Activated CD8-positive, alpha-beta memory T cell treated with anti-CD3 and anti-CD28 coated beads, Interleukin-2, amount 50 U/mL, for 4 hours (primary cell): ENCODE results near the gene UROC1.

Source experiments
- DNase-seq: peaks from one replicate; pipeline ENCODE4 v3.0.0-alpha.2; 2020

UROC1 gene

GRCh38 chr3:126515066-126515706 is 2.4 kb downstream of the UROC1 start:
- DNase-seq: no peak

DNA sequence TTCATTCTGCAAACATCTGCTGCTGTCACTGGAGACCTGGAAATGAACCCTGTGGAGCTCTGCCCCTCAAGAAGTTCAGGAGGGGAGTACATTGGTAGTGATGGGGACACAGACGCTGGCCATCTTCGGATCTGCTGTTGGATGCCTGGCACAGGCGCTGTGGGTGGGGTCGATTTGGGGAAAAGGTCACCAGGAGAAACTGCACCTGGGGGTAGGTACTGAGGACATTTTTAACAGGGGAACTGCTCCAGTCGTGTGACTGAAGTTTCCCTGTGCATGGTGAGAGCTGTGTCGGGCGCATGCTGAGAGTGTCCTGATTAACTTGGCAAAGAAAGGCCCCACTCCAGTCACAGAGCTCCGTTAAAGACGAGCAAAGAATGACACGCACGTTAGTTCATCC is 3.4 kb downstream of the UROC1 start:
- DNase-seq: no peak

DNA sequence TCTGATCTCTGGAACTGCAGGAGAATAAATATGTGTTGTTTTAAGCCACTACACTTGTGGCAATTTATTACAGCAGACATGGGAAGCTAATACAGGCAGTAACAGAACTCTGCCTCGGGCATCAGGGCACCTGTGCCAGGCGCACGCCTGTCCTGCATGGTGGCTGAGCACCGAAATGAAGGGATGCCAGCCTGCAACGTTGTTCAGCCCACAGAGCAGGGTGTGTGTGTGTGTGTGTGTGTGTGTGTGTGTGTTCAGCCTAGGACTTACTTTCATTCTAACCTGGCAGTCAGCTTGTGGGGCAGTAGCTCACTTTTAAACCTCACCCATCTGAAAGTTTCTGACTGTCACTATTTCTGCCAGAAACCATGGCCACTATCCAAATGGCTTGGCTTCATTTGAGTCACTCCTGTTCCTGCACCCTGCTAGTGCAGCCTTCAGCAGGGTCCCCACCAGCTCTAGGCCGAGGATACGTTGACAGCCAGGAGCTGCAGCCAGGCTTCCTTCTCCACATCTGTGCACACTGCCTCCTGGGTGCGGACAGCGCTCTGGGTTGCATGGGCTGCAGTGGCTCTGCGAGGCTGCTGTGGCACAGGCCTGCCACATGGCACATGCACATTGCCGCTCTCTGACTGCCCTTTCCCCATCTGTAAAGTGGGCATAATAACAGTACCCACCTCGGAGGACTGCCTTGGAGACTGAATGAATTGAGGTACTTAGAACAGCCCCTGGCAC is 4.5 kb downstream of the UROC1 start:
- DNase-seq: no peak

- DNase-seq: no peak
Observed at GRCh38 chr3:126512026-126512425, 5.5 kb downstream of the UROC1 start.

DNA sequence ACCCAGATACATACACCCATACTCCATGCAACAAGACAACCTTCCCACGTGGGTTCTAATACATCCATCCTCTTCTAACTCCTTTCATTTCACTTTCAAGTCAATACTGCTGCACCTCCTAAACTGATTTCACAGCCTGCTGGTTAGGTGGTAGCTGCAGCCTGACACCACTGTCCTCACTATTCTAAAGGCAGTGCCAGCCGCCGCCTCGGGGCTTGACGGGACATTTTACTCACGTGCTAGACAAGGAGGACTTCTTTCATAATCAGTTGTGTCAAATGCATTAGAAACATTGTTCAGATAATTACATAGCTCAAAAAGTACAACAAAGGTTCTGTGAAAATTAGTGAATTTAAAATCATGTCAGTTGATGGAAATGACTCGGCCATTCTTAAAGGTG is 6.3 kb downstream of the UROC1 start:
- no peak for DNase-seq

DNA sequence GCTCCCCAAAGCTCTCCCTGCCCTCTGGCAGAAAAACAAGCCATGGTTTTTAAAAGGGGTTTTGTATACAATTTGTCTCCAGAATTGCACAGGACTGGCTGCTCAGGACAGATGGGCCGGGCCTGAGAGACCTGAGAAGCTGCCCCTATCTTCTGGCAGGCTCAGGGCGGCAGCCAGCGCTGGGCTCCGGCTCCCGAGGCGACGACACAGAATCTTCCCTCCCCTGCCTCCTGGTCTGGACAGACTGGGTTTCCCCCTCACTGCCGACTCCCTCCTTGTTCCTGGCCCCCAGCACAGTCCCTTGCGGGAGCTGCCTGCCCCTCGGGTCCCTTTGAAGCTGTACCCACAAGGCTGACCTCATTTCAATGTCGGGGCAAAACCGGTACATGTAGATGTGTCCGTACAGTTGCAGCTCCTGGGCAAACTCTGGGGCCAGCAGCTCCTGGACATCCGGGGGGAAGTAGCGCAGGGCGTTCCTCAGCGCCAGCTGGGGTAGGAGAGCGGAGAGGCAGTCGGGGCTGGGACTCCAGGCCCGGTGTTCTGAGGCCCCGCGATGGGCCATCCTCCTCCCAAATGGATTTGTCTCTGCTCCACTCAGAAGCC is 7.2 kb downstream of the UROC1 start:
- DNase-seq: no peak

- DNase-seq: no peak
Observed at GRCh38 chr3:126509597-126510307, 7.8 kb downstream of the UROC1 start.

- DNase-seq: no peak
Observed at GRCh38 chr3:126508564-126508964, 9.0 kb downstream of the UROC1 start.

DNA sequence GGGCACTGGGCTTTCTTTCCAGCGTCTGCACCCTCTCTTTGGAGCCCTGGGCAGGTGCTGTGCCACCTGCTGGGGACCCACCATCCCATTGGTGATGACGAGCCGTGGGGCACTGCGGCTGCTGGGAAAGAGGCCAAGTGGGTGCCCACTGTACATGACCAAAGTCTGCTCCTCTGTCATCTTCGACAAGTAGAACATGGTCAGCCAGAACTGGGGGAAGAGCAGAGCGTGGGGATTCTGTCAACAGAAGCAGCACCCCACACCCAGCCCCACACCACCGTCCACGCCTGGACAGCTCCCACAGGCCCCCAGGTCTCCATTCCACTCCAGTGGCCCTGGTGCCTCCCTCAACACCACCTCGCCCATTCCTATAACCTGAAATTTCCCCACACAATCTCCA is 9.7 kb downstream of the UROC1 start:
- no peak for DNase-seq

GRCh38 chr3:126503701-126504100 is 13.9 kb downstream of the UROC1 start:
- DNase-seq: no peak

GRCh38 chr3:126502656-126503055 is 14.9 kb downstream of the UROC1 start:
- no peak for DNase-seq

- no peak for DNase-seq
Observed at GRCh38 chr3:126501736-126502135, 15.8 kb downstream of the UROC1 start.

DNA sequence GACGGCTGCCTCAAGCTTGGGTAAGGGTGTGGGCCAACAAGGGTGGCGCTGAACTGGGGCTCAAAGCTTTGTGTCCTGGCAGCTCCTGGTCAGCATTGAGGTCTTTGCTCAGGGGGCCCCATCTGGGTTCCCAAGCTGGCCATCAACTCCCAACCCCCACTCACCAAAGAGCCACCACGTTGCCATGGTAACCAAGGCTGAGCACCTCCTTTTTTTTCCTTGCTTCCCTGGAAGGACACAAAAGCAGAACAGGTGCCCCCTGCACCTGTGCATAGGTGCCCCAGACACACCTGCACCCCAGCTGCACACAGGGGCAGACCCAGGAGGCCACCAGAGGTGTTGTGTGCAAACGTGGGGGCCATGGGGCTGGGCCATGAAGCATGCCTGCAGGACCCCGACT is 16.5 kb downstream of the UROC1 start:
- no peak for DNase-seq

DNA sequence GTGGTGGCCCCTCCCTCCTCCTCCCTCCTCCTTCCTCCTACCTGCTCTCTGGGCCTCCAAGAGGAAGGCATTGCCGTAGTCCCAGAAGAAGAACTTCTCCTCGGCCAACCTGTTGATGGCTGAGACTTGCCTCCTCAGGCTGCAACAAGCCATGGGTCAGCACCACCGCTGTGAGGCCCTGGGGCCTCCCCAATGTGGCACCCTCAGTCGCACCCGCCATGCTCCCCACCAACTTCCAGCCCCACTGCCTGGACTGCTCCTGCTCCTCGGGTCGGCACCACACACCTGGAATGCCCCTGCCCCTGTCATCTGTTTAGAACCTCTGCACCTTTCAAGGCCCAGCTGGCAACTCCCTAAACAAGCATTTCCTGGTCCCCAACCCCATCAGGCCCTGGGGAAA is 17.6 kb downstream of the UROC1 start:
- DNase-seq: no peak

DNA sequence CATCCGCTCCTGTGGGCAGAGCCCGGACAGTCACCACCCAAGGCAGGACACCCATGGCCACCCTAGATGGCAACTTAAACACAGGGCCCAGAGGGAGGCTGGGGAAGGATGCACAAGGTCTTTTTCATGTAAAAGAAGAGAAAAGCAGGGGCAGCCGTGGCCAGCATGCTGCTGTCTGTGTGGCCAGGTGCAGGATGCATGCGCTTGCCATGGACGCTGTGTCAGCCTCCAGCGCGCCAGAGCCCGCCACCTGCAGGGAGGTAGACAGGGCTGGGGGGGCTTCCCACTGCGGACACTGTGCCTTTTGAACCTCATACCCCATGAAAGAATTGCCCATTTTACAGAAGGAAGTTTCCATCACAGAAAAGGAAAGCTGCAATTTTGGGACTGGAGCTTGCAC is 18.2 kb downstream of the UROC1 start:
- DNase-seq: no peak

- DNase-seq: no peak
Observed at GRCh38 chr3:126498929-126499328, 18.6 kb downstream of the UROC1 start.

DNA sequence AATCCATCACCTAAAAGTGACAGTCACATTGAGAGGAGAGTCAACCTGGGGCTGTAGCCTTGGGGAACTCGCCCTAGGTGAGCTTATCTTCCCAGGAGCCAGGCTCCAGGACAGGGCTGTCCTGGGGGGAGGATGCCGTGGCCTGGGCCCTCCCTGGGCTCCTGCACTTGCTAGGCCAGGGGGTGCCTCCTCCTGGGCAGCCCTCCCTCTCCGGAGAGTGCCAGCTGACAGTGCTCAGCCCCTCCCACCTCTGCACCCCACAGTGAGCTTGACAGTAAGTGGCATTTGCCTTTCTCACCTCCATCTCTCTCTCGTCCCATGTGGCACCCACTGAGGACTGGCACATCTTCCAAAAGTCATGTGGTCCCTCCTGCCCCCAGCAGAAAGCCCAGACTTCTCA is 19.1 kb downstream of the UROC1 start:
- DNase-seq: no peak

- no peak for DNase-seq
Observed at GRCh38 chr3:126497956-126498355, 19.6 kb downstream of the UROC1 start.

- DNase-seq: no peak
Observed at GRCh38 chr3:126496894-126497850, 20.4 kb downstream of the UROC1 start.

DNA sequence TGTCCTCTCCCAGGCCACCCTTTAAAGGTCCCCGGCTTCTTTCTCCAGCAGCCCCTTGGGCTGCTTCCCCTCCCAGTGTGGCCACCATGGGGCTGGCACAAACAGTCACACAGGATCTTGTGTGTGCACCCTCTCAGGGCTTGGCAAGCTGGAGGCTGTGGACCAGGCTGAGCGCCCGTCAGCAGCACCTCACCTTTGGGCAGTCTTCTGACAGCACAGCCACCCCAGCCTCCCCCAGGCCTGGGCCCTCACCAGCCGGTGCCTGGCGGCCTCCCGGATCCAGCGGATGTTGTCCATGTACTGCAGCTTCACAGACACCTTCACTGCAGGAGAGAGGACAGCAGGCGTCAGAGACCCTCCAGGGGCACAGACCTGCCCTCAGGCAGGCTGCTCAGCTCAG is 21.8 kb downstream of the UROC1 start:
- DNase-seq: no peak

GRCh38 chr3:126494970-126495230 is 22.7 kb downstream of the UROC1 start:
- no peak for DNase-seq

GRCh38 chr3:126494204-126494969 is 23.2 kb downstream of the UROC1 start:
- DNase-seq: no peak
